Right lobe of liver (tissue), 6 donors: ENCODE data around the gene MYADM. TPM values are rescaled to one million over a fixed set of nuclear protein-coding genes. Genes with fewer than 3 reads are reported as not detected.

Source experiments
- ATAC-seq, 4 donors: fragments of 200-7000 bp; cut with Tn5 transposase; one replicate each; pipeline ENCODE4 v1.9.1; 2020; ENCODE audit warnings: mild to moderate bottlenecking in 4 of 4, moderate library complexity in 4 of 4
- DNase-seq, 3 donors: peaks; one replicate each; pipeline ENCODE4 v3.0.0-alpha.2; 2020
- H3K27ac ChIP-seq, 3 donors: fragments of 200-600 bp; one replicate each; pipeline ENCODE4 v1.8.0; 2022
- H3K27me3 ChIP-seq, 2 donors: fragments of 200-600 bp; one replicate each; pipeline ENCODE4 v1.8.0; 2022
- H3K36me3 ChIP-seq, 4 donors: fragments of 200-600 bp; sonication (generic) in 1 of 4; one replicate each; pipeline versions ENCODE4 v1.5.1 to v1.8.0; 2017 to 2022; ENCODE audit warnings: control low read depth in 1 of 4
- H3K4me1 ChIP-seq, 4 donors: fragments of 200-600 bp; sonication (generic) in 1 of 4; one replicate each; pipeline versions ENCODE4 v1.5.1 to v1.8.0; 2017 to 2022; ENCODE audit warnings: control low read depth in 1 of 4
- H3K4me3 ChIP-seq, 3 donors: fragments of 200-600 bp; one replicate each; pipeline ENCODE4 v1.8.0; 2022
- H3K9me3 ChIP-seq, 4 donors: fragments of 200-600 bp; sonication (generic) in 1 of 4; one replicate each; pipeline versions ENCODE4 v1.5.1 to v1.8.0; 2017 to 2022; ENCODE audit warnings: control low read depth in 1 of 4
- POLR2A ChIP-seq: fragments of 450-650 bp; IDR thresholded peaks from one replicate; pipeline ENCODE4 v1.6.1; 2017; ENCODE audit warnings: antibody characterized with exemption, mild to moderate bottlenecking
- WGBS: methylation state at CpG from one replicate; pipeline ENCODE4 v1.1.6; 2018; ENCODE audit warnings: low coverage, low lambda C conversion rate; ENCODE audit not compliant: insufficient coverage; ENCODE audit errors: missing lambda C conversion rate; 5-methylcytosine and 5-hydroxymethylcytosine counted together
- intact Hi-C, 2 donors: fragments of 100-400 bp; cut with DNase I; formaldehyde crosslinking; loops; one replicate each; pipeline versions ENCODE4 v1.11.2 to v1.14.1; 2022
- total RNA-seq, 6 experiments: library from RNA; depleted of rRNA in 2 of 6; stranded (reverse); fragments of >200 nt in 2 of 6; fragmentation: NEBNext Ultra II Directional in 3 of 6; extraction: Animal tissue kit (Norgen Biotek cat#: 25700) in 3 of 6; gene quantifications; one replicate each; pipeline versions ENCODE4 v1.1.0 to v1.2.4, GENCODE V29; 2016 to 2023
- TF ChIP-seq, protein P1 (sequence below), 4 donors: fragments of 200-600 bp in 3 of 4; fragments of 450-650 bp in 1 of 4; IDR thresholded peaks; one replicate each; pipeline versions ENCODE4 v1.5.1 to v1.8.0; 2016 to 2022; ENCODE audit warnings: antibody characterized with exemption in 4 of 4, mild to moderate bottlenecking in 2 of 4
- donor health status: DM: no; HTN: yes; CAD: no.
- donor health status: DM: no; HTN: no; CAD: no.
- donor health status: DM: no; HTN: no; CAD: no.
- donor health status: DM: no; HTN: yes; CAD: no.
- donor health status: DM: no; HTN: yes; CAD: no.

Gene MYADM
- total RNA-seq, 6 experiments from 2014 or later: 15.4 to 38.3 (median 20.9) TPM

GRCh38 chr19:53871454-53871853 is 3.8 kb downstream of the MYADM start:
- H3K27me3 ChIP-seq: no peaks in the 10 kb centered on the region
- TF ChIP-seq, protein P1, sequence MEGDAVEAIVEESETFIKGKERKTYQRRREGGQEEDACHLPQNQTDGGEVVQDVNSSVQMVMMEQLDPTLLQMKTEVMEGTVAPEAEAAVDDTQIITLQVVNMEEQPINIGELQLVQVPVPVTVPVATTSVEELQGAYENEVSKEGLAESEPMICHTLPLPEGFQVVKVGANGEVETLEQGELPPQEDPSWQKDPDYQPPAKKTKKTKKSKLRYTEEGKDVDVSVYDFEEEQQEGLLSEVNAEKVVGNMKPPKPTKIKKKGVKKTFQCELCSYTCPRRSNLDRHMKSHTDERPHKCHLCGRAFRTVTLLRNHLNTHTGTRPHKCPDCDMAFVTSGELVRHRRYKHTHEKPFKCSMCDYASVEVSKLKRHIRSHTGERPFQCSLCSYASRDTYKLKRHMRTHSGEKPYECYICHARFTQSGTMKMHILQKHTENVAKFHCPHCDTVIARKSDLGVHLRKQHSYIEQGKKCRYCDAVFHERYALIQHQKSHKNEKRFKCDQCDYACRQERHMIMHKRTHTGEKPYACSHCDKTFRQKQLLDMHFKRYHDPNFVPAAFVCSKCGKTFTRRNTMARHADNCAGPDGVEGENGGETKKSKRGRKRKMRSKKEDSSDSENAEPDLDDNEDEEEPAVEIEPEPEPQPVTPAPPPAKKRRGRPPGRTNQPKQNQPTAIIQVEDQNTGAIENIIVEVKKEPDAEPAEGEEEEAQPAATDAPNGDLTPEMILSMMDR (IDR thresholded peaks at IDR 0.05): no peak
- no peak for TF ChIP-seq POLR2A
- intact Hi-C loops: no loop called here
- peaks cover 0 to 7% (median 0%) of the 10 kb centered on the region in 4 donors for H3K36me3 ChIP-seq
- WGBS: 55% methylated on average over 7 of the region's 7 CpGs
- no peak for ATAC-seq
- no peaks in the 10 kb centered on the region for H3K9me3 ChIP-seq
- peaks cover 0 to 9% (median 0%) of the 10 kb centered on the region in 4 donors for H3K4me1 ChIP-seq
- no peak overlapping the region for H3K27ac ChIP-seq
- DNase-seq: no peak
- H3K4me3 ChIP-seq: no peak overlapping the region

GRCh38 chr19:53872762-53873161 is 5.1 kb downstream of the MYADM start:
- Histone ChIP-seq H3K9me3 (no peaks in the 10 kb centered on the region), H3K4me3 (no peak overlapping the region), H3K27me3 (no peaks in the 10 kb centered on the region), H3K27ac (no peak overlapping the region), H3K4me1 (peaks cover 0 to 9% (median 0%) of the 10 kb centered on the region in 4 donors), H3K36me3 (peaks cover 0 to 7% (median 0%) of the 10 kb centered on the region in 4 donors)
- ATAC-seq (no peak), DNase-seq (no peak)
- intact Hi-C loops: no loop called here
- 85% methylated on average over 5 of the region's 6 CpGs for WGBS
- TF ChIP-seq POLR2A: no peak
- TF ChIP-seq, protein P1 (IDR thresholded peaks at IDR 0.05): no peak

DNA sequence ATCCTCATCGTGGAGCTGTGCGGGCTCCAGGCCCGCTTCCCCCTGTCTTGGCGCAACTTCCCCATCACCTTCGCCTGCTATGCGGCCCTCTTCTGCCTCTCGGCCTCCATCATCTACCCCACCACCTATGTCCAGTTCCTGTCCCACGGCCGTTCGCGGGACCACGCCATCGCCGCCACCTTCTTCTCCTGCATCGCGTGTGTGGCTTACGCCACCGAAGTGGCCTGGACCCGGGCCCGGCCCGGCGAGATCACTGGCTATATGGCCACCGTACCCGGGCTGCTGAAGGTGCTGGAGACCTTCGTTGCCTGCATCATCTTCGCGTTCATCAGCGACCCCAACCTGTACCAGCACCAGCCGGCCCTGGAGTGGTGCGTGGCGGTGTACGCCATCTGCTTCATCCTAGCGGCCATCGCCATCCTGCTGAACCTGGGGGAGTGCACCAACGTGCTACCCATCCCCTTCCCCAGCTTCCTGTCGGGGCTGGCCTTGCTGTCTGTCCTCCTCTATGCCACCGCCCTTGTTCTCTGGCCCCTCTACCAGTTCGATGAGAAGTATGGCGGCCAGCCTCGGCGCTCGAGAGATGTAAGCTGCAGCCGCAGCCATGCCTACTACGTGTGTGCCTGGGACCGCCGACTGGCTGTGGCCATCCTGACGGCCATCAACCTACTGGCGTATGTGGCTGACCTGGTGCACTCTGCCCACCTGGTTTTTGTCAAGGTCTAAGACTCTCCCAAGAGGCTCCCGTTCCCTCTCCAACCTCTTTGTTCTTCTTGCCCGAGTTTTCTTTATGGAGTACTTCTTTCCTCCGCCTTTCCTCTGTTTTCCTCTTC is 6.3 kb downstream of the MYADM start:
- DNase-seq (no peak), ATAC-seq (no peak)
- TF ChIP-seq POLR2A: no peak
- TF ChIP-seq, protein P1 (IDR thresholded peaks at IDR 0.05): no peak
- H3K27ac ChIP-seq: no peak overlapping the region
- no peaks in the 10 kb centered on the region for H3K27me3 ChIP-seq
- WGBS: 95% methylated on average over 35 of the region's 51 CpGs
- no peak overlapping the region for H3K4me3 ChIP-seq
- no peaks in the 10 kb centered on the region for H3K9me3 ChIP-seq
- H3K36me3 ChIP-seq: peaks cover 0 to 7% (median 0%) of the 10 kb centered on the region in 4 donors
- intact Hi-C loops: no loop called here
- H3K4me1 ChIP-seq: peaks cover 0 to 5% (median 0%) of the 10 kb centered on the region in 4 donors

DNA sequence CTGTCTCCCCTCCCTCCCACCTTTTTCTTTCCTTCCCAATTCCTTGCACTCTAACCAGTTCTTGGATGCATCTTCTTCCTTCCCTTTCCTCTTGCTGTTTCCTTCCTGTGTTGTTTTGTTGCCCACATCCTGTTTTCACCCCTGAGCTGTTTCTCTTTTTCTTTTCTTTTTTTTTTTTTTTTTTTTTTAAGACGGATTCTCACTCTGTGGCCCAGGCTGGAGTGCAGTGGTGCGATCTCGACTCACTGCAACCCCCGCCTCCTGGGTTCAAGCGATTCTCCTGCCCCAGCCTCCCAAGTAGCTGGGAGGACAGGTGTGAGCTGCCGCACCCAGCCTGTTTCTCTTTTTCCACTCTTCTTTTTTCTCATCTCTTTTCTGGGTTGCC is 6.9 kb downstream of the MYADM start:
- WGBS: 68% methylated on average over 3 of the region's 6 CpGs
- Histone ChIP-seq H3K9me3 (no peaks in the 10 kb centered on the region), H3K27ac (no peak overlapping the region), H3K36me3 (peaks cover 0 to 7% (median 0%) of the 10 kb centered on the region in 4 donors), H3K27me3 (no peaks in the 10 kb centered on the region), H3K4me3 (no peak overlapping the region), H3K4me1 (peaks cover 0 to 4% (median 0%) of the 10 kb centered on the region in 4 donors)
- ATAC-seq: no peak
- DNase-seq: no peak
- intact Hi-C loops: no loop called here
- no peak for TF ChIP-seq POLR2A
- TF ChIP-seq, protein P1 (IDR thresholded peaks at IDR 0.05): no peak
